ENCODE measurements around the gene HSD17B13. TPM values are rescaled to one million over a fixed set of nuclear protein-coding genes. Genes with fewer than 3 reads are reported as not detected.

Gene HSD17B13
- total and polyA plus RNA-seq, 5 experiments from 2014 or later: 0.10 to 1.5 (median 0.57) TPM; not detected in 1

Small RNA genes lying within 50 kb of the gene (microRNA-seq; reads per million reads assigned to microRNA genes)
- not detected for gene MIR5705 (ENCODE audit: borderline microRNAs expressed)

Other genes with a start within 250 kb of the HSD17B13 start
- 10 to 100 TPM; 14.5 to 14.7 TPM for gene KLHL8, start 102.3 kb downstream of the HSD17B13 start, total RNA-seq
- gene KLHL8, start 102.3 kb downstream of the HSD17B13 start, polyA plus RNA-seq: 10 to 100 TPM; 10.3 to 13.7 (median 12.7) TPM
- gene HSD17B11, start 68.3 kb upstream of the HSD17B13 start, total RNA-seq: 10 to 100 TPM; 74.5 to 77.1 TPM
- gene HSD17B11, start 68.3 kb upstream of the HSD17B13 start, polyA plus RNA-seq: 100 to 1,000 TPM in 1 of 3 donors, 10 to 100 TPM in 2; 68.0 to 125 (median 97.0) TPM
- 10 to 100 TPM; 18.1 to 18.8 TPM for gene NUDT9, start 99.7 kb upstream of the HSD17B13 start, total RNA-seq
- gene NUDT9, start 99.7 kb upstream of the HSD17B13 start, polyA plus RNA-seq: 10 to 100 TPM; 23.3 to 28.1 (median 26.9) TPM
- gene SPARCL1, start 206.5 kb upstream of the HSD17B13 start, total RNA-seq: not detected
- not detected for gene SPARCL1, start 206.5 kb upstream of the HSD17B13 start, polyA plus RNA-seq

Data from naive thymus-derived CD8-positive, alpha-beta T cell (primary cell).